GM20431 (cell line): Measurements from ENCODE around the gene PLOD2.

Experiments
- in situ Hi-C: fragments of 300-500 bp; cut with MseI, MboI; formaldehyde crosslinking; loops from one replicate; pipeline ENCODE4 v1.15.0; 2020; ENCODE audit warnings: low sequenced_read_pairs; ENCODE audit not compliant: unreplicated experiment

PLOD2 gene

DNA sequence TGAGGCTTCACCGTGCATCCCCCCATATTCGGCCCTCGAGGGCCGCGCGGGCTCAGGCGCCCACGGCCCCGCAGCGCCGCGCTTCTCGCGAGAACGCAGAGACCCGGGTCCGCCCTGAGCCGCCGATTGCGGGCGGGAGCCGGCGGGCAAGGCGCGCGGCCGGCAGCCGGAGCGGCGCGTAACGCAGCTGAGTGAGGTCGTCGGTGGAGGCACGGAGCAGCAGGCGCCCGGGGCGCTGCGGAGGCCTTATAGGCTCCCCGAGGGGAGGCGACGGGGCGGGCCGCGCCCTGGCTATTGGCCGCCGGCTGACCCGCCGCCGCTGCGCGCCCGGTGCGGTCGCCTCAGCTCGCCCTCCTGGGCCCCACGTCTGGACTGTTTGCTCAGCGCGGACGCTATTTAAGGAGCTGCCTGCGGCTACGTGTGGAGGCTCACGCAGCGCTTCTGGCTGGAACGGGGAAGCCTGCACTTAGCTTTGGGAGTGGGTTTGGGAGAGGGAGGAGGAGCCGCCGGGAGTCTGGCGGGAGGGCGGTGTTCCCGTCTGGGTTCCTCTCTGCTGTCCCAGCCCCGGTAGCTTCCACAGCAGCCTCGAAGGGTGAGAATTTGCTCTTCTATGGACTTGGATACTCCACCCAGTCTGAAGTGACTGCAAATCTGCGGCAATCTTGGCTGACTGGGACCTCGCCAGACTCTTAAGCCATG lies at the start of gene PLOD2:
PLOD2 (minus strand) TSS at position 221 of the 699 bp plus-strand sequence; CDS start at position 26, 195 bp downstream.
- in situ Hi-C loops: loop anchor here (25.0 kb wide), 1 partner anchor 99 kb away; no protein-coding TSS in a partner anchor

DNA sequence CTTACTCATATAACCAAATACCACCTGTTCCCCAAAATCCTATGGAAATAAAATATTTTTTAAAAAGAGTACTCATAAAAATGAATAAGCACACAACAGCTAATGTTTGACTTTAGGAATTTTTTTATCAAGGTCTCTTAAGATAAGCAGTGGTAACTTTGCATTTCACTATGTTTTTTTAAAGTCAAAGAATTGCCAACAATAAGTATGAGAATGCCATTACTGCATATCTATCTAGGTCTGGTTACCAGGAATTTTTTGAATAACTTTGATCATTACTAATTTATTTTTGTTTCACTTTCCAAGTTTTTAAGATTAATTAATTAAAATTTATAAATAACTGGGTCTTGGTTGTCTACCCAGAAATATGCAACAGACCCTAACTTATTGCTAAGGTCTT lies 48.4 kb upstream of the PLOD2 start:
- in situ Hi-C loops: loop anchor here (25.0 kb wide), 1 partner anchor 353 kb away; no protein-coding TSS in a partner anchor

DNA sequence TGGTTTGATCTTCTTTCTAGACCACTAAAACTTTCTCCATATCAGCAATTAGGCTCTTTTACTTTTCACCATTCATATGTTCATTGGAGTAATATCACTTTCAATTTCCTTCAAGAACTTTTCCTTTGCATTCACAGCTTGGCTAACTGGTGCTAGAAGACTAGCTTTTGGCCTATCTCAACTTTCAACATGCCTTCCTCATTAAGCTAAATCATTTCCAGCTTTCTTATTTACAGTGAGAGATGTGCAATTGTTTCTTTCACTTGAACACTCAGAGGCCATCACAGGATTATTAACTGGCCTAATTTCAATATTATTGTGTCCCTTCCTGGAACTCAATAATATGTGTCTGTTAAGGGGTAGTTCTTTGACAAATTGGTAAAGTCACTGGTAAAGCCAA lies 42.8 kb upstream of the PLOD2 start:
- in situ Hi-C loops: loop anchor here (25.0 kb wide), 1 partner anchor 359 kb away; no protein-coding TSS in a partner anchor

DNA sequence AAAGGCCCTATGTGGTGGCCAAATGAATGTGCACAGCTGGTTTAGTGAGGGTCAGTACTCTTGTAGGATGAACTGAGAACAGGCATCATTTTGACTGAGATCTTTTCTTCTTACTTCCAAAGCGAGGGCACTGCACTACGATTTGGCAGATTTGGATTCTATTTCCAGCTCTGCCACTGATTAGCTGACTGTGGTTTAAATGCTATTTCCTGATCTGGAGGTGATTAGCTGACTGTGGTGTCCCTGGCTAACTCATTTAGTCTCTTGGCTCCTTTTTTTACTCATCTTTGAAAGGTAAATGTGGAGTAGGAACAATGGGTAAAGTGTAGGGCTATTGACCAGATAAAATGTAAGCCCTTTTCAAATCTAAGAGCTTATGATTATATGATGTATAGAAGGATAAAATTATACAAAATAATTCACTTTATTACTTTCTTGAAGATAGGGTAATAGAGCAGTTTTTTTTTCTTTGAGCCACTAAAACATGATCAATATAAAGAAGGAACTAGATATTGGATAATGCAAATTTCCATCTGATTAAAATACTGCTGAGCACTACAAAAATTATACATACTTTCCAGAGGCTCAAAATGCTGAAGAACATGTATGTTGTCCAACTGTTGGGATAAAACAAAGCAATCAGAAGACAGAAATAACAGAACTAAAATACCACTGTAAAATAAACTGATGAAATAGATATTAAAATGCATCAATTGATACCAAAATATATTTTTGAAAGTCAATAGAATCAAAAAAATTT lies 39.7 kb upstream of the PLOD2 start:
- in situ Hi-C loops: loop anchor here (25.0 kb wide), 1 partner anchor 362 kb away; no protein-coding TSS in a partner anchor

DNA sequence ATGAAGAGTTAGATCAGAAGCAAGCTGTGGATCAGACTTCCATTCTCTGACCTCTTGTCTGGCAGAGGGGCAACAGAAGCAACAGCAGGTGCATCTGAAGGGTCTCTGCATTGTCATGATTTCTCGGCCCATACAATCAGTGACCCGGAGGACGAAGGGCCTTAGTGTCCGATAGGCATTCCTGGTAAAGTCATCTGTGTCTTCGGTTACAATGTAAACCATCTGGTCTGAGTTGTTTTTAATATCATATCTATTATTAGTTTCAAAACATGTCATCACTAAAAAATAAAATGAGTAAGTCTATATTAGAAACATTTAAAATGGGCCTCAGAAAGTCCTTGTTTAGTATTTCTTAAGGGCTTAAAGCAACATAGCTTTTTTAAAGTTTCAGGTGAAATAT lies 38.8 kb upstream of the PLOD2 start:
- in situ Hi-C loops: loop anchor here (25.0 kb wide), 1 partner anchor 363 kb away; no protein-coding TSS in a partner anchor

DNA sequence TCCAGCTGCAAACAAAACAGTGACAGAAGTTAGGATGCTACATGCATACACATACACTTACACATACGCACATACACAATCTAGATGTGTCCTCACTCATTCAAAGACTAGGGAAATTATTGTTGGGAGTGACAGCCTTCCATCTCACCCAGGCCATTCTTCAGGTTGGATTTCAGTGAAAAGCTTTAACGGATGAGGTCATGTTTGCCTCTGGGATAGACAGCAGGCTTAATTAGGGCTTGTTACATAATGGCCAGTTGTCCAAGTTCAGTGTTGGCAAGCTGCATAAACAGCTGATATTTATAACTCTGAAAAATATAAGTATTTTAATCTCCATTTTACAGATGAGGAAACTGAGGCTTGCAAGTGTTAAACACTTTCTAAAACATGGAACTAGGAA lies 35.8 kb upstream of the PLOD2 start:
- in situ Hi-C loops: no loop called here

DNA sequence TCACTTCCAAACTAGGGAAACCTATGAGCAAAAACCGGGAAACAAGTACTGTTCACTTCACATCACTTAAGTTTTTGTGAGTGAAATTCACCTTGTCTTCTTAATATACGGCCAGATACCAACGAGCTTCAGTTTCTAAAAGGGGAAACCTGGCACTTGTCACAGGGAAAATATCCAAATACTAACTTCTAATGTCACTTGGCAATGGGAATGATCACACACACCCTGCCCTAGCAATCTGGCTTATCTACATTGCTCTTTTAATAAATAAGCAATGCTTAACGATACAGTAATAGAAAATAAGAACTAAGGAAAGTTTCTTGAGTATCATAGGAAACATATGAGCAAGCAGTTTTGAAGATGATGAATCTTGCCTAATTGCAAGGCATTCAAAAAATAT lies 34.6 kb upstream of the PLOD2 start:
- in situ Hi-C loops: no loop called here

DNA sequence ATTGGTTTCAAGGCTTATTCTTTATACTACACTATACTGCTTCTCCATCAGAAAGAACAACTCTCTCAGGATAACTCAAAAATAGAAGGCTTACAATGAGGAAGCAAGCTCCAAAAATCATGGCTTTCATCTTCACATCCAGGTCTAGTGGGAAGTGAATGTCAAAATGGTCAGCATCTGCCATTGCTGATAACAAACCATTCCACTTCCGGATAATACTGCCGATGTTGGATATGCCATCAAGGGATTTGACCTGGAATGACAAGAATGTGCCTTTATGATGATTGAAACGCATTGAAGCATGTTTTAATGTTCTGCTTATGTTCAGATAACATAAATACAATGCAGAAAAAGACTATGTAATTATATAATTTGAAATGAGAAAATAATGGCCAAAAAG lies 34.0 kb upstream of the PLOD2 start:
- in situ Hi-C loops: no loop called here

DNA sequence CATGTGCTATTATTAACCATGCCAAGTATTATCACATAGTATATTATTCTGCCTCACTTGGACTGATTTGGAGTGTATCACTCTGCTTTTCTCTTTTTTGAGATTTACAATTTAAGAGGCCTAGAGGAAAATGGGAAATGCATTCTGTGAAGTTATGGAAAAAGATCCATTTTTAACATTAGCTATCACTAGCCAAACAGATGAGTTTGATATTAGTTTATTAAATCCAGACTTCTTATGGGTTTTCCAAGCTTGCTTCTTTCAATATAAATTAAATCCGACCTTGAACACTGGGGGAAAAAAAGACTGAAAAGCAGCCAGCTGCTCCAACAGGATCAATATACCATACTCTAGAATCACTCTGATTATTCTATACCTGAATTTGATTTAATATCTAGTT lies 30.1 kb upstream of the PLOD2 start:
- in situ Hi-C loops: no loop called here

DNA sequence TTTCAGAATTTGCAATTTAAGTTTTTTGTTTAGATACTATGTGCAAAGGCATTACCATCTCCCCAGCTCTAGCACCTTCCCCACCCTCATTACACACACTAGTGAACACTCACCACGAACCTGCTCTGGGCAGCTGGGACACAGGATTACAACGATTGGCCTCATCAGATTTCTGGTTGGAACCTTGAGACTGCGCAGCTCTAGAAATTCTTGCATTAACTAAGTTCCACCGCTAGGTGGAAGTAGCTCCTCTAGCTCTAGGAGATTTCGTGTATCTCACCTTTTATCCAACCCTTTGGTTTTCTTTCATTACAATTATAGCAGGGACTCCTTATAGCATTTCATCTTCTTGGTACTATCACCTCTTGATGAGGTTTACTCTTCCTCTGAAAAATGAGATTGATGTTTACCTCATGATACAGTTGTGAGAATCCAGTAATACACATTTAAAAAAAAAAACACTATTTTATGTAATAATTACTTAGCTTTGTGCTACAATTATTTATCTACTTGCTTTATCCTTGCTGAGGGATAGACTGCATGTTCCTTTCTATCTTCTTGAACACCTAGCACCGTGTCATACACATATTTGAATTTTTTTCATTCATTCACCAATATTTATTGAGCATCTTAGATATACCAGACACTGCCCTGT lies 28.7 kb upstream of the PLOD2 start:
- in situ Hi-C loops: no loop called here

DNA sequence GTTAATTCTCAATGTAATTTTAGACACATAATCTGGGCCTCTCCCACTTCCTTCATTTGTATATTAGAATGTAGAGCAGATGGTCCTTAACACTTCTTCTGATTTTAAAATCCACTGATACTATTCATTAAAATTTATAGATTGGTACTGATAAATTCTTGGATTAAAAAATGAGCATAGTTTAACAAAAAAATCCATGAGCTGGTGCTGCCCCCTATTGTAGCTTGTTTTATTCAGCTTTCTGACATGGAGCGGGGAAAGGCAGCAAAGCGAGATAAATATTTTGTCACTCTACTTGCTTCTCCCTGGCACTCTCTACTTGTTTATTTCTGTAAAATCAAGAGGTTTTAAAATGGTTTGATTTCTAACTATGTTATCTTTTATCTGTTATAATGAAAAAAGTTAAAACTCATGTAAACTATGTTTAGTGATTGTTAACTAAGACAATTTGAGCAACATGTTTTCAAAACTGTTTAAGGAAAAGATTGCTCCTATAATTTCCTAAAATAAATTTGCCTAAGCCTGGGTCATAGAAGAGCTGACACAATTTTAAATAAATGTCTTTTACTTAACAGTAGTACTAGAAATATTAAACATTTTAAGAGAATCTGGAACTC lies 26.5 kb upstream of the PLOD2 start:
- in situ Hi-C loops: no loop called here

DNA sequence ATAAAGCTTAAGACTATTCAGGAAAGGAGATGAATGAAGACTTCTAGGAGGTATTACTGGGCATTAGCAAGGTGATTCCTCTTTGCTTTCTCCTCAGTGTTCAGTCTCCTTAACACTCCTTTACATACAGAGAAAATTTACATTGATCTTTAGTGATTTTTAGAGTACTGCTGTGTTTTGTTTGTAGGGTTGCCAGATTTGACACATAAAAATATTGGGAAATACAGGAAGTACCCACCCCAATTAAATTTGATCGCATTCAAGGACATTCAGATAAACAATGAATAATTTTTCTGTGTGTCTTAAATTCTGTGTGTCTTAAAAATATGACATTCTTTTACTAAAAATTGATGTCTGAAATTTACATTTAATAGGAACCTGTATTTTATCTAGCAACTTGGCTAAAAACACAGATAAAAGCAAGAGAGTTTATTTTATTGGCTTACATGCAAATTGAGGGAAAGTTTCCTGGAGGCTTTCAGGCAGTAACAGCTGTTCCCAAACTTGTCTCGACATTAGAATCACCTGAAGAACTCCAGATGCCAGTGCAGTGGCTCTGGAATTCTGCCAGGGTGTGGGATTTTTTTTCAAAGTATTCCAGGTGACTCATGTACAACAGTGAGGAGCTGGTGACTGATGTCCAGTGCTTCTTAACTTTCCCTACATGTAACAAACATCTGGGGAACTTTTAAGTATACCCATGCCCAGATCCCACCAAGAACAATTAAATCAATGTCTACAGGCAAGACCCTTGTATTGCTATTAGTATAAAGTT lies 23.4 kb upstream of the PLOD2 start:
- in situ Hi-C loops: no loop called here

DNA sequence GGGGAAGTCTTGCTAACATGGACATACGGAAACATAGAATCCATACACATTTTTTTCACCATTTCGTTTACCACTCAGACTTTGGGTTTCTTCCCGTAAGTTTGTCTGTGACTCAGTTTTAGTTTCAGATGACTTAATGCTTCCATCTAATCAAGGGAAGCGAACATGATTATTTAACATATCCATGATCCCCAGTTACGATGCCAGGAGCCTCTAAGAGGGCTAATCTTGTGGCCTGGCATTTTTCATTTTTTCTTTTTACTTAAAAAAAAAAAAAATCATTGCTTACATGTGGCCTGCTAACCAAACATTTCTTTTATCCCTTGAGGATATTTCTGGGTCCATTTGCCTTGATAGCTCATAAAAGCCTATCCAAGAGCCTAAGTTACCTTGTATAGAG lies 20.2 kb upstream of the PLOD2 start:
- in situ Hi-C loops: no loop called here

DNA sequence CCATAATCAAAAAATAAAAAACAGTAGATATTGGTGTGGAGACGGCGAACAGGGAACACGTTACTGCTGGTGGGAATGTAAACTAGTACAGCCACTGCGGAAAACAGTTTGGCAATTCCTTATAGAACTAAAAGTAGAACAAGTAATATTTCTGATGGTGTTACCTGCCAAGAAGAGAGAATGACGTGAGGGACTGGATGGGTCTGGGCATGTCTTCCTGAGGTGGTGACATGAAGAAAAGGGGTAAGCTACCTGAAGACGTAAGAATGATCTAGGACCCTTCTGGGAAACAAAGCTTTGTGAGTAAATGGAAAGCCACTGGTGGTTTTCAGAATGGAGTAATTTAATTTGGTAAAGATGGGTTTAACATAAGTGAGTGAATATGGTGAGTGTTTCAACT lies 19.4 kb upstream of the PLOD2 start:
- in situ Hi-C loops: no loop called here

DNA sequence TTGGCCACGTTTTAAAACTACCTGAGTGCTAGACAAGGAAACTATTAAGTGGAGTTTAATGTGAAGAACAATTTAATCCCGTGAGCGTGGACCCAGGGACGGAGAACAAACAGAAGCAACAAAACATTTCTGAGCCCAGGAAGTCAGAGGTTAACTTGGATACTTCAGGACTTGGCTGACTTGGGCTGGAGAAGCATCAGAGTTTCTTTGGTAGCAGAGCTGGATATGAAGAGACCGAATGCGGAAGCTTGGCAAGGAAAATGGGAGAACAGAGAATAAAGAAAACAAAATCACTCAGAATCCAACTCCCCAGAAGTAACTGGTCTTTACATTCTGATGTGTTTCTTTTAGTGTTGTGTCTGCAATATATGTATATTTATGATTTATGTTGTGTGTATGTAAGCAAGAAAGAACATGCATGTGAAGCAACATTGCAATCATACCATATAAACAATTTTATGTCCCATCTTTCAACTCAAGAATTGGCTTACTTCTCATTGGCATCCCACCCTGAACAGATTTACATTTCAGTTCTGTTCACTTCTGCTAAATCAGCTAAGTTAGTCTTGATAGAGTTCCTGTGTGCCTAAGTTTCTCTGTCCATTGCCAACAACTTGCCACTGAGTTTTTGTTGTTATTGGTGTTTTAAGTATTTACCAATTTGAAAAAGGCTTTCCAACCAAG lies 17.2 kb upstream of the PLOD2 start:
- in situ Hi-C loops: no loop called here

DNA sequence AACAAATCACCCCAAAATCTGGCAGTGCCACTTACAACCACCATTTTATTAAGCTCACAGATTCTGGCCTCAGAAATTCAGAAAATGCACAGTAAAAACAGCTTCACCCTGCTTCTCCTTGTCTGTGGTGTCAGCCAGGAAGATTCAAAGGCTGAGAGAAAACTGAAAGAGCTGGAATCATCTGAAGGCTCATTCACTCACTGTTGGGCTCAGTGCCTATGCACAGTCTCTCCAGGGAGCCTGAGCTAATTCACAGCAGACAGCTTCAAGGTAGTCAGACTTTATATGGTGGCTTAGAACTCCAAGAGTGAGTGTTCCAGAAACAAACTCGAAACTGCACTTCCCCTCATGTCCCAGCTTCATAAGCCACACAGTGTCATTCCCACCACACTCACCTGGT lies 16.5 kb upstream of the PLOD2 start:
- in situ Hi-C loops: no loop called here

DNA sequence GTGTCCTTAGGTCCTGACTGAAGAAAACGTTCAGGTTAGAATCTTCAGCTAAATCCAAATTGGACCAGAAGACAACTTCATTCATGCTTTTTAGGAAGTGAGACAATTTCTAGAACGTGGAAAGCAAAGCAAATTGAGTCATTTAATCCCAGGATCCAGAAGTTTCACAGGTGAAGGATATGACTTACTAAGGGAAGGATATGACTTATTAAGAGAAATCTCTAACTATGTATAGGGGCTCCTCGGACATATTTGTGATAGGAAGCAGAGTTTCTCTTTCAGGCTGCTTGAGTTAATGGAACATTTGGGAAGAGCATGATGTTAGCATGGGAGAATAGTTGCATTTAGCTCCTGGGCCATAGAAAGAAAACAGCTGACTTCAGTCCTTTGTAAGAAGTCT lies 16.1 kb upstream of the PLOD2 start:
- in situ Hi-C loops: no loop called here

DNA sequence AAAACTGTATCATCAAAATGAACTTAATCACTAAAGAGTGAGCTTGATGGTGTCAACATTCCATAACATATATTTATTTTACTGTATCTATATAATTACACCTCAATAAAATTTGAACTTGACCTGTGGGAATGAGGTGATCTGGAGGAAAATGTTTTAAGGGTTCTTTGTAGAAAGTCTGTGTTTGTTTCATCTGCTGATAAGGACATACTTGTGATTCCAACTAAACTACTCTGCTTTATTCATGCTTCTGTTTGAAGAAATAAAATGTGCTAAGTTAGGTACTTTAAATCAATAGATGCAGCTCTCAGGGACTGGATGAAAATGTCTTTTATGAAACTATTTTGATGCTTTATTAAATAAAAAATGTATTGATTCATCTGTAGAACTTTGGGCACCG lies 11.6 kb upstream of the PLOD2 start:
- in situ Hi-C loops: loop anchor here (25.0 kb wide), 1 partner anchor 110 kb away; no protein-coding TSS in a partner anchor

DNA sequence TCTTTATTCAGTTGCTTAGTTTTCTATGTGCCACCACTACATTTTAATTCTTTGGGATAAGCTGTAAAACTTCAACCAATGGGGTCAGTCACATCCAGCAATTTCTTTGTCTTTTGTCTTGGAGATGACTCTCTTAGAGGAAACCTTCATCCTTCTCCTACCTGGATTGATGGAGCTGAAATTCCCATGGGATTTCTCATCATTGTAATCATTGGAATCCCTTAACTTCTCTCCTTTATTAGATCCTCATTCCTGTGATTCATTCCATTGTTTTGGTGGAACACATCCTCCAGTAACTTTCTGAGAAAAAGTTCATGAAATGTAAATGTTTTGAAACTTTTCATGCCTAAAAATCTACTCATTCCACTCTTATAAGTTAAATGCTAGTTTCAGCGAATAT lies 9.6 kb upstream of the PLOD2 start:
- in situ Hi-C loops: loop anchor here (25.0 kb wide), 1 partner anchor 108 kb away; no protein-coding TSS in a partner anchor
